B cell (primary cell): ENCODE measurements around the gene PCNX4. TPM values are rescaled to one million over a fixed set of nuclear protein-coding genes. Genes with fewer than 3 reads are reported as not detected.

Source experiments
- ATAC-seq: fragments of 200-7000 bp; cut with Tn5 transposase; one replicate; pipeline ENCODE4 v1.10.0; 2021; ENCODE audit warnings: low read depth, mild to moderate bottlenecking, moderate number of reproducible peaks, moderate library complexity
- CTCF ChIA-PET: fragments of 350-600 bp; sonication (Branson Sonifier 250); formaldehyde crosslinking; loops from one replicate; lab custom pipeline; 2021; ENCODE audit warnings: antibody characterized with exemption, inconsistent platforms; lab: Charles Lee
- POLR2A ChIA-PET: fragments of 350-600 bp; sonication (Branson Sonifier 250); formaldehyde crosslinking; loops from one replicate; lab custom pipeline; 2021; ENCODE audit warnings: antibody characterized with exemption; lab: Charles Lee
- DNase-seq: peaks from one replicate; pipeline ENCODE4 v3.0.0; 2013
- H2AFZ ChIP-seq: 2 replicates; pipeline ENCODE4 v1.6.1; 2012; ENCODE audit warnings: mild to moderate bottlenecking, low read depth, low read length; ENCODE audit not compliant: insufficient read depth, poor library complexity, severe bottlenecking
- H3K27ac ChIP-seq, 2 donors: 1 replicate in 1 of 2; 2 replicates in 1 of 2; pipeline ENCODE4 v1.5.1; 2012 to 2013; ENCODE audit warnings: low read length in 2 of 2, mild to moderate bottlenecking in 2 of 2, moderate library complexity in 1 of 2
- H3K27me3 ChIP-seq, 4 experiments: fragments of 200-600 bp in 1 of 4; sonication (generic) in 1 of 4; replicated peaks in 1 of 4; 1 replicate in 2 of 4; 2 replicates in 2 of 4; pipeline versions ENCODE4 v1.6.1 to v1.7.0; 2013 to 2016; ENCODE audit warnings: low read length in 3 of 4, mild to moderate bottlenecking in 2 of 4, mixed read lengths in 1 of 4, moderate library complexity in 1 of 4; ENCODE audit not compliant: insufficient read depth in 4 of 4, control insufficient read depth in 3 of 4; ENCODE audit errors: control extremely low read depth in 1 of 4
- H3K36me3 ChIP-seq, 2 experiments: replicated peaks in 1 of 2; 1 replicate in 1 of 2; 2 replicates in 1 of 2; pipeline versions ENCODE4 v1.6.1 to v1.7.1; 2013; ENCODE audit warnings: low read length in 1 of 2; ENCODE audit not compliant: insufficient read depth in 2 of 2, control insufficient read depth in 1 of 2; ENCODE audit errors: control extremely low read depth in 1 of 2, extremely low read depth in 1 of 2
- H3K4me1 ChIP-seq, 2 donors: fragments of 200-600 bp in 1 of 2; sonication (generic) in 1 of 2; 1 replicate in 1 of 2; 2 replicates in 1 of 2; pipeline versions ENCODE4 v1.5.1 to v1.6.1; 2013 to 2017; ENCODE audit warnings: low read length in 2 of 2; ENCODE audit not compliant: control insufficient read depth in 2 of 2, insufficient read depth in 2 of 2
- H3K4me2 ChIP-seq: replicated peaks from 2 replicates; pipeline ENCODE3; 2012; ENCODE audit warnings: mild to moderate bottlenecking, low read depth, low read length; ENCODE audit not compliant: poor library complexity, severe bottlenecking
- H3K4me3 ChIP-seq, 5 experiments: fragments of 200-600 bp in 1 of 5; sonication (generic) in 1 of 5; 1 replicate in 3 of 5; 2 replicates in 2 of 5; pipeline versions ENCODE4 v1.5.1 to v1.7.0; 2011 to 2016; ENCODE audit warnings: low read length in 4 of 5, mild to moderate bottlenecking in 4 of 5, low read depth in 2 of 5, control low read depth in 1 of 5, moderate library complexity in 1 of 5; ENCODE audit not compliant: insufficient read depth in 1 of 5; ENCODE audit errors: control extremely low read depth in 1 of 5, extremely low read depth in 1 of 5
- H3K79me2 ChIP-seq: fragments of 200-600 bp; sonication (generic); one replicate; pipeline ENCODE4 v1.6.0; 2016; ENCODE audit warnings: low read length; ENCODE audit not compliant: control insufficient read depth, insufficient read depth
- H3K9ac ChIP-seq: fragments of 200-600 bp; sonication (generic); 2 replicates; pipeline ENCODE4 v1.6.1; 2017; ENCODE audit warnings: mild to moderate bottlenecking, low read length, moderate library complexity
- H3K9me3 ChIP-seq, 3 donors: one replicate each; pipeline versions ENCODE4 v1.6.1 to v1.7.1; 2013; ENCODE audit warnings: low read length in 2 of 3; ENCODE audit not compliant: control insufficient read depth in 2 of 3, insufficient read depth in 1 of 3; ENCODE audit errors: control extremely low read depth in 1 of 3
- H4K20me1 ChIP-seq: 2 replicates; pipeline ENCODE4 v1.6.0; 2012; ENCODE audit warnings: mild to moderate bottlenecking, low read length; ENCODE audit not compliant: insufficient read depth, control insufficient read depth, poor library complexity, severe bottlenecking
- H3K27ac Mint-ChIP-seq: one replicate; pipeline ENCODE4 v1.8.0; 2021; ENCODE audit warnings: mixed read lengths
- H3K27me3 Mint-ChIP-seq: one replicate; pipeline ENCODE4 v1.8.0; 2021; ENCODE audit warnings: mixed read lengths
- H3K4me1 Mint-ChIP-seq: one replicate; pipeline ENCODE4 v1.8.0; 2021; ENCODE audit warnings: mixed read lengths
- H3K4me3 Mint-ChIP-seq: one replicate; pipeline ENCODE4 v1.8.0; 2021; ENCODE audit warnings: mixed read lengths
- H3K9me3 Mint-ChIP-seq: one replicate; pipeline ENCODE4 v1.8.0; 2022; ENCODE audit warnings: mixed read lengths; ENCODE audit not compliant: insufficient read depth
- EZH2 ChIP-seq: IDR thresholded peaks from 2 replicates; pipeline ENCODE4 v1.6.1; 2012; ENCODE audit warnings: borderline replicate concordance, low read depth, mild to moderate bottlenecking, moderate library complexity, low read length; ENCODE audit not compliant: insufficient read depth, poor library complexity, severe bottlenecking
- WGBS: methylation state at CpG from one replicate; pipeline ENCODE4 v1.1.5; 2013; ENCODE audit warnings: missing lambda C conversion rate; ENCODE audit not compliant: insufficient coverage; 5-methylcytosine and 5-hydroxymethylcytosine counted together
- intact Hi-C: fragments of 100-400 bp; cut with micrococcal nuclease; formaldehyde crosslinking; loops from one replicate; pipeline ENCODE4 v1.10.0; 2022
- polyA plus RNA-seq: library from polyadenylated mRNA; depleted of rRNA; stranded (reverse); fragments of >200 nt; gene quantifications from 2 replicates; pipeline ENCODE4 v1.2.3, GENCODE V29; 2012
- total RNA-seq, 2 donors: library from RNA; stranded (reverse); fragments of 120-200 nt in 1 of 2; gene quantifications; 1 replicate in 1 of 2; 2 replicates in 1 of 2; pipeline versions ENCODE4 v1.2.3 to v1.2.4, GENCODE V29; 2013 to 2022
- TF ChIP-seq, protein P1 (sequence below): fragments of 200-600 bp; IDR thresholded peaks from one replicate; pipeline ENCODE4 v1.8.0; 2022; ENCODE audit warnings: antibody characterized with exemption, mild to moderate bottlenecking

Gene PCNX4
- total and polyA plus RNA-seq, 2 donors (not counting 1 experiment from before 2014, with no cell fraction given), result 17.8 to 53.4 TPM

DNA sequence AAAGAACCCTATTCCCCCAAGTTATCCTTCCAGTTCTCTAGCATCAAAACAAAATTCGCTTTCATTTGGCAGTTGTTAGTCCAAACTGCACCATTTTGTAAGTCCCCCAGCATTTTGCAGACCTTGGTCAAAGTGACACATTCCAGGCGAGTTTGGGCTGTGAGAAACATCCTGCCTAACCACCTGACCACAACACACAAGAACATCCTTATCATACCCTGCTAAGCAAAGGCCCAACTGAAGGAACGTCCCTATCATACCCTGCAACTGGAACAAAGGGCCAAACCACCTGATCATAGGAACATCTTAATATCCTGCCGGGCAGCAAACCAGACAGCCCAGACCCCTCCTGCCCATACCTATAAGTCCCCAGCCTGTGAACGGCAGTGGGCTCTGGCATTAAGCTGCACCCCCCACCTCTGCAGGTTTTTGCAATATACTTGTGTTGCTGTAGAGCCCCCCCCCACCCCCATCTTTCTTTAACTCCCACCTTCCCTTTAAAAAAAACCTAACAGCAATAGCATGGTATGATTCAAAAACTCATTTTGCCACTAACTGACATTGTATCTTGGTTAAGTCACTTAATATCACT is 2.7 kb downstream of the PCNX4 start:
- Mint-ChIP-seq H3K4me1 (peaks cover 41% of the 10 kb centered on the region), H3K27ac (peak overlapping the region; percentile 47), H3K4me3 (peak overlapping the region; percentile 94), H3K9me3 (no peaks in the 10 kb centered on the region), H3K27me3 (no peaks in the 10 kb centered on the region)
- H3K36me3 ChIP-seq, result peaks cover 0 to 4% of the 10 kb centered on the region in 2 experiments
- H3K27ac ChIP-seq, result no peak overlapping the region
- no peak overlapping the region for H3K4me3 ChIP-seq
- peaks cover 19 to 21% of the 10 kb centered on the region in 2 donors for H3K4me1 ChIP-seq
- TF ChIP-seq, protein P1, sequence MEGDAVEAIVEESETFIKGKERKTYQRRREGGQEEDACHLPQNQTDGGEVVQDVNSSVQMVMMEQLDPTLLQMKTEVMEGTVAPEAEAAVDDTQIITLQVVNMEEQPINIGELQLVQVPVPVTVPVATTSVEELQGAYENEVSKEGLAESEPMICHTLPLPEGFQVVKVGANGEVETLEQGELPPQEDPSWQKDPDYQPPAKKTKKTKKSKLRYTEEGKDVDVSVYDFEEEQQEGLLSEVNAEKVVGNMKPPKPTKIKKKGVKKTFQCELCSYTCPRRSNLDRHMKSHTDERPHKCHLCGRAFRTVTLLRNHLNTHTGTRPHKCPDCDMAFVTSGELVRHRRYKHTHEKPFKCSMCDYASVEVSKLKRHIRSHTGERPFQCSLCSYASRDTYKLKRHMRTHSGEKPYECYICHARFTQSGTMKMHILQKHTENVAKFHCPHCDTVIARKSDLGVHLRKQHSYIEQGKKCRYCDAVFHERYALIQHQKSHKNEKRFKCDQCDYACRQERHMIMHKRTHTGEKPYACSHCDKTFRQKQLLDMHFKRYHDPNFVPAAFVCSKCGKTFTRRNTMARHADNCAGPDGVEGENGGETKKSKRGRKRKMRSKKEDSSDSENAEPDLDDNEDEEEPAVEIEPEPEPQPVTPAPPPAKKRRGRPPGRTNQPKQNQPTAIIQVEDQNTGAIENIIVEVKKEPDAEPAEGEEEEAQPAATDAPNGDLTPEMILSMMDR, result no peak
- no peak for TF ChIP-seq EZH2
- DNase-seq (no peak), ATAC-seq (no peak)
- H3K9me3 ChIP-seq, result no peaks in the 10 kb centered on the region
- no peak overlapping the region for H3K4me2 ChIP-seq
- WGBS, result 73% methylated on average over 3 of the region's 5 CpGs
- CTCF ChIA-PET, result no interaction called here
- POLR2A ChIA-PET, result no interaction called here
- peaks cover 67% of the 10 kb centered on the region for H3K79me2 ChIP-seq
- intact Hi-C loops, result loop anchor here (5.0 to 10.0 kb wide), 4 partner anchors 630 to 1658 kb away; partner anchors contain the start of genes HIF1A, SIX4, SLC38A6 and TRMT5
- no peak overlapping the region for H2AFZ ChIP-seq
- no peaks in the 10 kb centered on the region for H4K20me1 ChIP-seq
- H3K9ac ChIP-seq, result no peak overlapping the region
- no peaks in the 10 kb centered on the region for H3K27me3 ChIP-seq

DNA sequence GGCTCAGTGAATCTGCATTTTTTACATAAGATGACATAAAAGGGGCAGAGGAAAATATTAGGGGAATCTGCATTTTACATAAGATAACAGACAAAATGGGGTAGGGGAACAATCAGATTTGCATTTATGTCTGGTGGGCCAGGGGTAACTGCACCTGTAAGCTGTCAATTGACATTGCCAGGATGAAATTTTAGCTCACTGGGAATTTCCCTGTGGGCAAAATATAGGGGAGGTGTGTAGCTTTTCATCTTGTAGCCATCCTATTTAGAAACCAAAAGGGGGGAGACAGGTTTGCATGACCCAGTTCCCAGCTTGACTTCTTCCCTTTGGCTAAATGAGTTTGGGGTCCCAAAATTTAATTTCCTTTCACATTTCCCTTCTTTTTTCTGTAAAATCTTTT is 3.5 kb downstream of the PCNX4 start:
- Histone ChIP-seq H3K4me3 (no peak overlapping the region), H3K36me3 (peaks cover 0 to 4% of the 10 kb centered on the region in 2 experiments), H3K79me2 (peaks cover 73% of the 10 kb centered on the region), H3K4me1 (peaks cover 19 to 21% of the 10 kb centered on the region in 2 donors), H3K9me3 (no peaks in the 10 kb centered on the region), H3K27ac (no peak overlapping the region), H3K9ac (no peak overlapping the region), H2AFZ (no peak overlapping the region), H3K27me3 (no peaks in the 10 kb centered on the region), H3K4me2 (no peak overlapping the region), H4K20me1 (no peaks in the 10 kb centered on the region)
- POLR2A ChIA-PET, result no interaction called here
- Mint-ChIP-seq H3K4me3 (no peak overlapping the region), H3K9me3 (no peaks in the 10 kb centered on the region), H3K27ac (no peak overlapping the region), H3K27me3 (no peaks in the 10 kb centered on the region), H3K4me1 (peaks cover 44% of the 10 kb centered on the region)
- DNase-seq, result peak; percentile 36
- ATAC-seq, result no peak
- CTCF ChIA-PET, result interaction anchor here (1.1 kb wide), 1 partner anchor 125 kb away, joined by 3 read pairs; no protein-coding TSS in a partner anchor
- intact Hi-C loops, result loop anchor here (10.0 kb wide), 1 partner anchor 630 kb away; the partner anchor contains the start of gene SIX4
- TF ChIP-seq, protein P1, result no peak
- TF ChIP-seq EZH2, result no peak
